NB4 (cell line): ENCODE measurements around the gene ARFGEF3.

Experiments
- DNase-seq: peaks from one replicate; pipeline ENCODE4 v3.0.0; 2010; ENCODE audit warnings: low read depth
- H3K4me3 ChIP-seq: one replicate; pipeline ENCODE4 v1.5.1; 2011; ENCODE audit warnings: mild to moderate bottlenecking, low read depth, low read length, moderate library complexity
- MYC ChIP-seq: IDR thresholded peaks from 2 replicates; pipeline ENCODE4 v1.6.1; 2011; ENCODE audit warnings: low read depth, low read length
- POLR2A ChIP-seq: IDR thresholded peaks from 2 replicates; pipeline ENCODE4 v1.6.1; 2011; ENCODE audit warnings: mild to moderate bottlenecking; ENCODE audit not compliant: insufficient read length; ENCODE audit errors: extremely low read depth
- TF ChIP-seq, protein P1 (sequence below): IDR thresholded peaks from one replicate; pipeline ENCODE4 v1.5.1; 2012; ENCODE audit warnings: low read depth, low read length
- TF ChIP-seq, protein P2 (sequence below): IDR thresholded peaks from 2 replicates; pipeline ENCODE4 v1.6.1; 2011; ENCODE audit warnings: low read depth, low read length

ARFGEF3 gene

GRCh38 chr6:138343112-138343511 is 181.4 kb downstream of the ARFGEF3 start:
- TF ChIP-seq, protein P1, sequence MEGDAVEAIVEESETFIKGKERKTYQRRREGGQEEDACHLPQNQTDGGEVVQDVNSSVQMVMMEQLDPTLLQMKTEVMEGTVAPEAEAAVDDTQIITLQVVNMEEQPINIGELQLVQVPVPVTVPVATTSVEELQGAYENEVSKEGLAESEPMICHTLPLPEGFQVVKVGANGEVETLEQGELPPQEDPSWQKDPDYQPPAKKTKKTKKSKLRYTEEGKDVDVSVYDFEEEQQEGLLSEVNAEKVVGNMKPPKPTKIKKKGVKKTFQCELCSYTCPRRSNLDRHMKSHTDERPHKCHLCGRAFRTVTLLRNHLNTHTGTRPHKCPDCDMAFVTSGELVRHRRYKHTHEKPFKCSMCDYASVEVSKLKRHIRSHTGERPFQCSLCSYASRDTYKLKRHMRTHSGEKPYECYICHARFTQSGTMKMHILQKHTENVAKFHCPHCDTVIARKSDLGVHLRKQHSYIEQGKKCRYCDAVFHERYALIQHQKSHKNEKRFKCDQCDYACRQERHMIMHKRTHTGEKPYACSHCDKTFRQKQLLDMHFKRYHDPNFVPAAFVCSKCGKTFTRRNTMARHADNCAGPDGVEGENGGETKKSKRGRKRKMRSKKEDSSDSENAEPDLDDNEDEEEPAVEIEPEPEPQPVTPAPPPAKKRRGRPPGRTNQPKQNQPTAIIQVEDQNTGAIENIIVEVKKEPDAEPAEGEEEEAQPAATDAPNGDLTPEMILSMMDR = no peak
- no peak for TF ChIP-seq POLR2A
- no peak for TF ChIP-seq MYC
- TF ChIP-seq, protein P2, sequence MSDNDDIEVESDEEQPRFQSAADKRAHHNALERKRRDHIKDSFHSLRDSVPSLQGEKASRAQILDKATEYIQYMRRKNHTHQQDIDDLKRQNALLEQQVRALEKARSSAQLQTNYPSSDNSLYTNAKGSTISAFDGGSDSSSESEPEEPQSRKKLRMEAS = no peak
- no peak for DNase-seq
- no peak overlapping the region for H3K4me3 ChIP-seq

DNA sequence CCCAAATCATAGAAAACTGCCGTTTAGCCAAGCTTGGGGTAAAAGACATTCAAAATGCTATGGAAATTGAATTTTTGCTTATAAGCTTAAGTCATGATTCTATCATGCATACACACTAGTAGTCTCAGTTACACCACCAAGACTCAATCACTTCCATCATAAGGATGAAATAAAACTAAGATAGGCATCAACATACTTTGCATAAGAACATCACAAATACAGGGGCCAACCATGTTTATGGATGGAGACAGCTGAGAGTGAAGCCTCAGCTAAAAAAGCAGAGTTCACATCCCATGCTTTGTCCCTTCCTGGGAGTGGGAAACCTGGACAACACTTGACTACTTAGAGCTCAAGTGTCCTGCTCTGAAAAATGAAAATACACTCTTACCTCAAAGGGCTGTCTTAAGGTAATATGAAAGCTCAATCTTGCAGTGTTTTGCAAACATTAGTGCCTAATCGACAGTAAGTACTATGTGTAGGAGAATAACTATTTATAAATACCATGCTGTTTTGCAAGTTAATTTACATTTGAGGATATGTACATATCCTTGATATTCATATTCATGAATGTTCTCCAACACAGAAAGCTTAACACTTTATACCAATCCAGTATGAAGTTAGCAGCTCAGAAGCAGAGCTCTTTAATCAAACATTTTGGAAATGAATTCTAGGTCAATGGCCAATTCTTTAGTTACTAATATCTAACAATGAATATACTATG is 184.0 kb downstream of the ARFGEF3 start:
- TF ChIP-seq, protein P2 = no peak
- TF ChIP-seq POLR2A (no peak), MYC (no peak)
- TF ChIP-seq, protein P1 = no peak
- no peak for DNase-seq

GRCh38 chr6:138346302-138347195 is 184.8 kb downstream of the ARFGEF3 start:
- DNase-seq = no peak

More for the DNA sequence above, 184.0 kb downstream of the ARFGEF3 start:
- no peak overlapping the region for H3K4me3 ChIP-seq

GRCh38 chr6:138347864-138348263 is 186.1 kb downstream of the ARFGEF3 start:
- no peak for DNase-seq
- H3K4me3 ChIP-seq = no peak overlapping the region
- TF ChIP-seq POLR2A (no peak), MYC (no peak)
- TF ChIP-seq, protein P1 = no peak
- TF ChIP-seq, protein P2 = no peak

More at GRCh38 chr6:138346302-138347195, 184.8 kb downstream of the ARFGEF3 start:
- no peak for TF ChIP-seq MYC
- TF ChIP-seq, protein P1 = no peak
- TF ChIP-seq, protein P2 = no peak
- TF ChIP-seq POLR2A = no peak
- H3K4me3 ChIP-seq = no peak overlapping the region

DNA sequence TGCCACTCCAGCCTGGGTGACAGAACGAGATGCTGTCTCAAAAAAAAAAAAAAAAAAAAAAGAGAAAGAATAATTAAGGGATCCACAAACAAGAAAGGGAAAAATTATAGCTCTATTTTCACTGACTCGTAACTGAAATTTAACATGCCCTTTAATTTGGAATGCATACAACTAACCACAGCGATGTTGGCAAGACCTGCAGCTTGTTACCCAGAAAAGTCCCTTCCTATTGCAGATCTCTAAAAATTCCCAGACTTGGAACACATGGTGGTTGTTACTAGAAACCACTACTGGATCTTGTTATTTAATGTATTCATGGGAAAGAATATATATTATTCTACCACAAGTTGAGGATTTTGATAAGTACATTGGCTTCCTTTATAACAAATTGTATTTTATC is 188.2 kb downstream of the ARFGEF3 start:
- TF ChIP-seq MYC (no peak), POLR2A (no peak)
- TF ChIP-seq, protein P2 = no peak
- TF ChIP-seq, protein P1 = no peak
- no peak overlapping the region for H3K4me3 ChIP-seq
- no peak for DNase-seq
